Measurements from ENCODE around the gene SGSM2.
"Not testable (repeated sequence)": the region's sequence is repeated elsewhere in the genome, so short reads cannot be mapped to it uniquely, and the experiment has no call there.

The SGSM2 gene

GRCh38 chr17:2304931-2305330, 32.4 kb upstream of the SGSM2 start:
- H3K36me3 ChIP-seq (ENCODE audit: control insufficient read depth, insufficient read depth, low read length) = peaks cover 10% of the 10 kb centered on the region
- no peak for DNase-seq
- H3K4me3 ChIP-seq (ENCODE audit: insufficient read depth, low read depth, low read length, poor library complexity, severe bottlenecking) = no peak overlapping the region
- no peak overlapping the region for H3K27ac ChIP-seq (ENCODE audit: insufficient read depth, low read length, poor library complexity, severe bottlenecking)
- no peaks in the 10 kb centered on the region for H3K27me3 ChIP-seq (replicated peaks; ENCODE audit: control insufficient read depth, insufficient read depth, low read length, poor library complexity, severe bottlenecking)
- H3K9me3 ChIP-seq (ENCODE audit: control insufficient read depth, low read length) = no peaks in the 10 kb centered on the region
- H3K4me1 ChIP-seq (ENCODE audit: control insufficient read depth, insufficient read depth, low read length, poor library complexity, severe bottlenecking) = peaks cover 5% of the 10 kb centered on the region

GRCh38 chr17:2309338-2310154, 27.8 kb upstream of the SGSM2 start:
- H3K9me3 ChIP-seq (ENCODE audit: control insufficient read depth, low read length) = no peaks in the 10 kb centered on the region
- no peak overlapping the region for H3K27ac ChIP-seq (ENCODE audit: insufficient read depth, low read length, poor library complexity, severe bottlenecking)

DNA sequence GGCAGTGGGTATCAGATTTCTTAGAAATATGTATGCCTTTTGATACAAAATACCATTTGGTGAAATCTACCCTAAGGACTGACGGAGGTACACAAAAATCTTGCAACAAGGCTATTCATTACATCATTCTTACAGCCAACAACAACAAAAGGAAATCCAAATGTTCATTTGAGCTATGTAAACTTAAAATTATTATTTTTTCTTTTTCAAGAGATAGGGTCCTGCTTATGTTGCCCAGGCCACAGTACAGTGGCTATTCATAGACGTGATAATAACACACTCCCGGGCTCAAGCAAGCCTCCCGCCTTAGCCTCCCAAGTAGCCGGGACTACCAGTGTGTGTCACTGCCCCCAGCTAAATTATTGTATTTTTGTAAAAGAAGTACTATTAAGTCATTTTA, 24.6 kb upstream of the SGSM2 start:
- H3K9me3 ChIP-seq (ENCODE audit: control insufficient read depth, low read length) = no peaks in the 10 kb centered on the region
- no peaks in the 10 kb centered on the region for H3K4me1 ChIP-seq (ENCODE audit: control insufficient read depth, insufficient read depth, low read length, poor library complexity, severe bottlenecking)
- H3K27ac ChIP-seq (ENCODE audit: insufficient read depth, low read length, poor library complexity, severe bottlenecking) = no peak overlapping the region
- no peaks in the 10 kb centered on the region for H3K36me3 ChIP-seq (ENCODE audit: control insufficient read depth, insufficient read depth, low read length)
- no peak for DNase-seq
- no peaks in the 10 kb centered on the region for H3K27me3 ChIP-seq (replicated peaks; ENCODE audit: control insufficient read depth, insufficient read depth, low read length, poor library complexity, severe bottlenecking)
- no peak overlapping the region for H3K4me3 ChIP-seq (ENCODE audit: insufficient read depth, low read depth, low read length, poor library complexity, severe bottlenecking)

More at GRCh38 chr17:2309338-2310154, 27.8 kb upstream of the SGSM2 start:
- Histone ChIP-seq H3K27me3 (replicated peaks; ENCODE audit: control insufficient read depth, insufficient read depth, low read length, poor library complexity, severe bottlenecking) (no peaks in the 10 kb centered on the region), H3K36me3 (ENCODE audit: control insufficient read depth, insufficient read depth, low read length) (no peaks in the 10 kb centered on the region), H3K4me3 (ENCODE audit: insufficient read depth, low read depth, low read length, poor library complexity, severe bottlenecking) (no peak overlapping the region), H3K4me1 (ENCODE audit: control insufficient read depth, insufficient read depth, low read length, poor library complexity, severe bottlenecking) (no peaks in the 10 kb centered on the region)
- DNase-seq = no peak

- H3K36me3 ChIP-seq (ENCODE audit: control insufficient read depth, insufficient read depth, low read length); H3K9me3 ChIP-seq (ENCODE audit: control insufficient read depth, low read length); H3K27me3 ChIP-seq (replicated peaks; ENCODE audit: control insufficient read depth, insufficient read depth, low read length, poor library complexity, severe bottlenecking); H3K27ac ChIP-seq (ENCODE audit: insufficient read depth, low read length, poor library complexity, severe bottlenecking); H3K4me1 ChIP-seq (ENCODE audit: control insufficient read depth, insufficient read depth, low read length, poor library complexity, severe bottlenecking); H3K4me3 ChIP-seq (ENCODE audit: insufficient read depth, low read depth, low read length, poor library complexity, severe bottlenecking); DNase-seq: not testable (repeated sequence)
These were observed 20.4 kb upstream of the SGSM2 start for GRCh38 chr17:2316916-2317205.

GRCh38 chr17:2317796-2318195, 19.5 kb upstream of the SGSM2 start:
- Histone ChIP-seq H3K9me3 (ENCODE audit: control insufficient read depth, low read length) (no peaks in the 10 kb centered on the region), H3K4me1 (ENCODE audit: control insufficient read depth, insufficient read depth, low read length, poor library complexity, severe bottlenecking) (no peaks in the 10 kb centered on the region), H3K27me3 (replicated peaks; ENCODE audit: control insufficient read depth, insufficient read depth, low read length, poor library complexity, severe bottlenecking) (no peaks in the 10 kb centered on the region), H3K27ac (ENCODE audit: insufficient read depth, low read length, poor library complexity, severe bottlenecking) (no peak overlapping the region), H3K36me3 (ENCODE audit: control insufficient read depth, insufficient read depth, low read length) (peaks cover 2% of the 10 kb centered on the region), H3K4me3 (ENCODE audit: insufficient read depth, low read depth, low read length, poor library complexity, severe bottlenecking) (no peak overlapping the region)
- DNase-seq = no peak

GRCh38 chr17:2319051-2319450, 18.2 kb upstream of the SGSM2 start:
- Histone ChIP-seq H3K4me1 (ENCODE audit: control insufficient read depth, insufficient read depth, low read length, poor library complexity, severe bottlenecking) (no peaks in the 10 kb centered on the region), H3K9me3 (ENCODE audit: control insufficient read depth, low read length) (no peaks in the 10 kb centered on the region), H3K4me3 (ENCODE audit: insufficient read depth, low read depth, low read length, poor library complexity, severe bottlenecking) (no peak overlapping the region), H3K36me3 (ENCODE audit: control insufficient read depth, insufficient read depth, low read length) (peaks cover 14% of the 10 kb centered on the region), H3K27me3 (replicated peaks; ENCODE audit: control insufficient read depth, insufficient read depth, low read length, poor library complexity, severe bottlenecking) (no peaks in the 10 kb centered on the region), H3K27ac (ENCODE audit: insufficient read depth, low read length, poor library complexity, severe bottlenecking) (no peak overlapping the region)
- DNase-seq = no peak

- Histone ChIP-seq H3K27me3 (replicated peaks; ENCODE audit: control insufficient read depth, insufficient read depth, low read length, poor library complexity, severe bottlenecking) (no peaks in the 10 kb centered on the region), H3K4me1 (ENCODE audit: control insufficient read depth, insufficient read depth, low read length, poor library complexity, severe bottlenecking) (no peaks in the 10 kb centered on the region), H3K27ac (ENCODE audit: insufficient read depth, low read length, poor library complexity, severe bottlenecking) (no peak overlapping the region), H3K4me3 (ENCODE audit: insufficient read depth, low read depth, low read length, poor library complexity, severe bottlenecking) (no peak overlapping the region), H3K9me3 (ENCODE audit: control insufficient read depth, low read length) (no peaks in the 10 kb centered on the region), H3K36me3 (ENCODE audit: control insufficient read depth, insufficient read depth, low read length) (peaks cover 32% of the 10 kb centered on the region)
- DNase-seq = no peak
These were observed 15.9 kb upstream of the SGSM2 start for GRCh38 chr17:2321399-2321798.

- Histone ChIP-seq H3K27me3 (replicated peaks; ENCODE audit: control insufficient read depth, insufficient read depth, low read length, poor library complexity, severe bottlenecking) (no peaks in the 10 kb centered on the region), H3K4me1 (ENCODE audit: control insufficient read depth, insufficient read depth, low read length, poor library complexity, severe bottlenecking) (no peaks in the 10 kb centered on the region), H3K36me3 (ENCODE audit: control insufficient read depth, insufficient read depth, low read length) (peaks cover 36% of the 10 kb centered on the region), H3K4me3 (ENCODE audit: insufficient read depth, low read depth, low read length, poor library complexity, severe bottlenecking) (no peak overlapping the region), H3K27ac (ENCODE audit: insufficient read depth, low read length, poor library complexity, severe bottlenecking) (no peak overlapping the region), H3K9me3 (ENCODE audit: control insufficient read depth, low read length) (no peaks in the 10 kb centered on the region)
- no peak for DNase-seq
These were observed 13.5 kb upstream of the SGSM2 start for GRCh38 chr17:2323629-2324314.

GRCh38 chr17:2331303-2331702, 6.0 kb upstream of the SGSM2 start:
- H3K9me3 ChIP-seq (ENCODE audit: control insufficient read depth, low read length) = no peaks in the 10 kb centered on the region

GRCh38 chr17:2335726-2336214, 1.5 kb upstream of the SGSM2 start:
- Histone ChIP-seq H3K27me3 (replicated peaks; ENCODE audit: control insufficient read depth, insufficient read depth, low read length, poor library complexity, severe bottlenecking) (no peaks in the 10 kb centered on the region), H3K27ac (ENCODE audit: insufficient read depth, low read length, poor library complexity, severe bottlenecking) (peak overlapping the region; percentile 76), H3K9me3 (ENCODE audit: control insufficient read depth, low read length) (no peaks in the 10 kb centered on the region), H3K36me3 (ENCODE audit: control insufficient read depth, insufficient read depth, low read length) (peaks cover 42% of the 10 kb centered on the region), H3K4me1 (ENCODE audit: control insufficient read depth, insufficient read depth, low read length, poor library complexity, severe bottlenecking) (peaks cover 16% of the 10 kb centered on the region), H3K4me3 (ENCODE audit: insufficient read depth, low read depth, low read length, poor library complexity, severe bottlenecking) (peak overlapping the region; percentile 66)
- DNase-seq = no peak

More at GRCh38 chr17:2331303-2331702, 6.0 kb upstream of the SGSM2 start:
- DNase-seq = no peak
- H3K27ac ChIP-seq (ENCODE audit: insufficient read depth, low read length, poor library complexity, severe bottlenecking) = no peak overlapping the region
- no peak overlapping the region for H3K4me3 ChIP-seq (ENCODE audit: insufficient read depth, low read depth, low read length, poor library complexity, severe bottlenecking)
- peaks cover 8% of the 10 kb centered on the region for H3K4me1 ChIP-seq (ENCODE audit: control insufficient read depth, insufficient read depth, low read length, poor library complexity, severe bottlenecking)
- no peaks in the 10 kb centered on the region for H3K27me3 ChIP-seq (replicated peaks; ENCODE audit: control insufficient read depth, insufficient read depth, low read length, poor library complexity, severe bottlenecking)
- H3K36me3 ChIP-seq (ENCODE audit: control insufficient read depth, insufficient read depth, low read length) = peaks cover 64% of the 10 kb centered on the region

Measured in effector memory CD4-positive, alpha-beta T cell (primary cell).